K562 (cell line): Measurements from ENCODE around the gene RNASEH2C. TPM values are rescaled to one million over a fixed set of nuclear protein-coding genes. Genes with fewer than 3 reads are reported as not detected.
"Not testable (repeated sequence)": the region's sequence is repeated elsewhere in the genome, so short reads cannot be mapped to it uniquely, and the experiment has no call there.

Source experiments
- ATAC-seq: fragments of 200-7000 bp; cut with Tn5 transposase; 3 replicates; pipeline ENCODE4 v1.9.1; 2020; ENCODE audit warnings: moderate library complexity
- BruUV-seq: library from RNA; stranded (reverse); fragments of 400-500 nt; replicated peaks from 2 replicates; lab custom pipeline; 2021; lab: Mats Ljungman, UMichigan
- CTCF ChIA-PET: fragments of 300-600 bp; formaldehyde crosslinking; extraction: SDS; loops from one replicate; lab custom pipeline; 2021; ENCODE audit warnings: low intra/inter-chr PET ratio; lab: Yijun Ruan, JAX
- POLR2A ChIA-PET: fragments of 300-600, 350-650 bp; sonication (Branson Sonifier 250); formaldehyde crosslinking; extraction: SDS; loops from one replicate; lab custom pipeline; 2021; ENCODE audit warnings: antibody characterized with exemption, inconsistent platforms; lab: Yijun Ruan, JAX
- DNase-seq, 4 experiments: peaks; one replicate each; pipeline versions ENCODE4 v3.0.0 to v3.0.0-alpha.2; 2011 to 2018; ENCODE audit warnings: low spot score in 3 of 4, mixed read lengths in 3 of 4; ENCODE audit errors: extremely low read depth in 1 of 4
- FAIRE-seq: peaks from 2 replicates; lab custom pipeline; 2011; peaks lifted over from hg19 to GRCh38; lab: Jason Lieb, UNC
- H2AFZ ChIP-seq: 2 replicates; pipeline ENCODE4 v1.6.0; 2011; ENCODE audit warnings: low read depth, low read length, control low read depth, inconsistent platforms
- H3K27ac ChIP-seq: fragments of 200-600 bp; 3 replicates; pipeline ENCODE4 v1.8.0; 2011; ENCODE audit warnings: low read depth, mild to moderate bottlenecking, control low read depth, inconsistent platforms, low read length, moderate library complexity, mixed read lengths; ENCODE audit errors: extremely low read depth
- H3K27me3 ChIP-seq, 2 experiments: fragments of 300-600 bp in 1 of 2; 2 replicates in 1 of 2; 3 replicates in 1 of 2; pipeline versions ENCODE4 v1.6.0 to v1.8.0; 2011; ENCODE audit warnings: inconsistent platforms in 2 of 2, low read length in 2 of 2, mild to moderate bottlenecking in 1 of 2, mixed read lengths in 1 of 2, moderate library complexity in 1 of 2; ENCODE audit not compliant: control insufficient read depth in 2 of 2, insufficient read depth in 2 of 2
- H3K36me3 ChIP-seq: fragments of 300-600 bp; 3 replicates; pipeline ENCODE4 v1.8.0; 2011; ENCODE audit warnings: mild to moderate bottlenecking, low read length, inconsistent platforms; ENCODE audit not compliant: control insufficient read depth, insufficient read depth
- H3K4me1 ChIP-seq, 2 experiments: fragments of 200-600 bp in 1 of 2; replicated peaks in 1 of 2; 2 replicates in 1 of 2; 3 replicates in 1 of 2; pipeline versions ENCODE4 v1.5.1 to v1.8.0; 2011; ENCODE audit warnings: inconsistent platforms in 2 of 2, low read length in 2 of 2, mild to moderate bottlenecking in 1 of 2, mixed read lengths in 1 of 2, moderate library complexity in 1 of 2; ENCODE audit not compliant: control insufficient read depth in 2 of 2, insufficient read depth in 2 of 2
- H3K4me2 ChIP-seq: 2 replicates; pipeline ENCODE4 v1.6.1; 2011; ENCODE audit warnings: low read length, control low read depth, inconsistent platforms, mixed read lengths; ENCODE audit not compliant: insufficient read depth
- H3K4me3 ChIP-seq: fragments of 200-600 bp; sonication (generic), shearing (Covaris generic); 2 replicates; pipeline ENCODE4 v1.5.1; 2016; ENCODE audit warnings: control low read depth, inconsistent platforms
- H3K79me2 ChIP-seq: fragments of 200-600 bp; 3 replicates; pipeline ENCODE4 v1.8.0; 2011; ENCODE audit warnings: low read length, inconsistent platforms; ENCODE audit not compliant: control insufficient read depth, insufficient read depth
- H3K9ac ChIP-seq, 2 experiments: 2 replicates each; pipeline versions ENCODE4 v1.6.0 to v1.6.1; 2011; ENCODE audit warnings: low read depth in 2 of 2, low read length in 2 of 2, control low read depth in 1 of 2, inconsistent platforms in 1 of 2, mild to moderate bottlenecking in 1 of 2, mixed read lengths in 1 of 2; ENCODE audit not compliant: insufficient read depth in 1 of 2
- H3K9me1 ChIP-seq: one replicate; pipeline ENCODE4 v1.6.0; 2011; ENCODE audit warnings: inconsistent platforms, mild to moderate bottlenecking, low read length, moderate library complexity; ENCODE audit not compliant: control insufficient read depth, insufficient read depth
- H3K9me3 ChIP-seq: replicated peaks from 2 replicates; pipeline ENCODE4 v1.5.1; 2011; ENCODE audit warnings: low read depth, low read length, inconsistent platforms; ENCODE audit not compliant: control insufficient read depth, insufficient read depth
- H4K20me1 ChIP-seq: replicated peaks from 2 replicates; pipeline ENCODE4 v1.6.1; 2011; ENCODE audit warnings: low read length, inconsistent platforms, mixed read lengths; ENCODE audit not compliant: control insufficient read depth, insufficient read depth
- ARID1B ChIP-seq: fragments of 450-650 bp; IDR thresholded peaks from 2 replicates; pipeline ENCODE4 v1.6.1; 2016; ENCODE audit warnings: antibody characterized with exemption, mild to moderate bottlenecking, inconsistent platforms
- CBFA2T2 ChIP-seq: fragments of 450-650 bp; conservative IDR thresholded peaks from 2 replicates; pipeline ENCODE4 v1.6.1; 2017; ENCODE audit warnings: mild to moderate bottlenecking
- CBFA2T3 ChIP-seq: fragments of 450-650 bp; IDR thresholded peaks from 2 replicates; pipeline ENCODE4 v1.6.1; 2017
- KDM1A ChIP-seq, 2 experiments: fragments of 450-650 bp; IDR thresholded peaks; 2 replicates each; pipeline ENCODE4 v1.6.1; 2016; ENCODE audit warnings: mild to moderate bottlenecking in 2 of 2
- NCOR1 ChIP-seq: fragments of 450-650 bp; IDR thresholded peaks from 2 replicates; pipeline ENCODE4 v1.6.1; 2016; ENCODE audit warnings: mild to moderate bottlenecking, moderate library complexity
- NFIC ChIP-seq: fragments of 450-650 bp; IDR thresholded peaks from 2 replicates; pipeline ENCODE4 v1.6.1; 2017; ENCODE audit warnings: mild to moderate bottlenecking, inconsistent platforms
- SOX6 ChIP-seq: fragments of 450-650 bp; IDR thresholded peaks from 2 replicates; pipeline ENCODE4 v1.6.1; 2014; ENCODE audit warnings: mild to moderate bottlenecking
- TAL1 ChIP-seq: fragments of 450-650 bp; IDR thresholded peaks from 2 replicates; pipeline ENCODE4 v1.6.1; 2016; ENCODE audit warnings: mild to moderate bottlenecking
- TRIM24 ChIP-seq, 2 experiments: fragments of 450-650 bp; IDR thresholded peaks; 2 replicates each; pipeline ENCODE4 v1.6.1; 2016
- WGBS: fragments of 100-300 bp; shearing (Covaris generic); methylation state at CpG from one replicate; pipeline ENCODE4 v1.1.6; 2016; ENCODE audit warnings: low coverage, mixed read lengths; ENCODE audit not compliant: insufficient coverage; ENCODE audit errors: missing lambda C conversion rate; 5-methylcytosine and 5-hydroxymethylcytosine counted together
- in situ Hi-C: fragments of 300-500 bp; cut with MboI; formaldehyde crosslinking; loops from 4 replicates; pipeline ENCODE4 v1.15.0; 2018; ENCODE audit warnings: inconsistent platforms, mixed read lengths
- intact Hi-C: fragments of 100-400 bp; cut with micrococcal nuclease; formaldehyde crosslinking; loops from 2 replicates; pipeline ENCODE4 v1.14.2; 2022
- polyA plus RNA-seq, 8 experiments: library from polyadenylated mRNA; depleted of rRNA in 4 of 8; stranded (reverse) in 5 of 8; unstranded in 3 of 8; fragments of >200 nt; fragmentation: Nextera tagmentation in 2 of 8; fragmentation: Illumina TruSeq in 1 of 8; extraction: Ambion mirVana in 2 of 8; extraction: Trizol in 1 of 8; gene quantifications; 2 replicates each; pipeline versions ENCODE4 v1.2.1 to v1.2.3, GENCODE V29; 2011 to 2014; ENCODE audit warnings: inconsistent platforms in 1 of 8, missing spikeins in 1 of 8
- total RNA-seq, 7 experiments: library from RNA; depleted of rRNA in 6 of 7; stranded (reverse); fragments of >200 nt in 6 of 7; fragmentation: Illumina TruSeq in 2 of 7; extraction: Trizol in 2 of 7; gene quantifications; 2 replicates each; pipeline versions ENCODE4 v1.2.1 to v1.2.3, GENCODE V29; 2011 to 2021; ENCODE audit warnings: low replicate concordance in 1 of 7

The RNASEH2C gene
- total and polyA plus RNA-seq, 9 of the 15 experiments (the other 6 are each of a cell fraction or from before 2014, with no cell fraction given) = 5.4 to 78.2 (median 15.6) TPM

- H3K4me2 ChIP-seq, H3K9me3 ChIP-seq, FAIRE-seq, H3K27me3 ChIP-seq, DNase-seq, BruUV-seq, H3K9ac ChIP-seq, H3K79me2 ChIP-seq, H3K27ac ChIP-seq, CTCF ChIA-PET, H3K4me1 ChIP-seq, H3K36me3 ChIP-seq, H2AFZ ChIP-seq, H3K4me3 ChIP-seq, POLR2A ChIA-PET, H4K20me1 ChIP-seq, H3K9me1 ChIP-seq, in situ Hi-C loops, ATAC-seq, intact Hi-C loops: not testable (repeated sequence)
- 0% methylated on average over 1 of the region's 5 CpGs for WGBS
- TF ChIP-seq ARID1B (peak; percentile 52; the same call in 1 of the 2 replicates), TRIM24 (IDR thresholded peaks at IDR 0.05) (0 out of 4 replicates have a peak, but pooled peaks of 1 of the 2 experiments have one; percentile 45), KDM1A (IDR thresholded peaks at IDR 0.05) (peak; percentile 33 to 42; a peak in 1 of 4 replicates), SOX6 (peak; percentile 13; the same call in 1 of the 2 replicates), CBFA2T2 (peak; percentile 79), TAL1 (peak; percentile 59; the same call in 1 of the 2 replicates), NCOR1 (peak; percentile 50; the same call in 1 of the 2 replicates), CBFA2T3 (peak; percentile 85), NFIC (0 out of 2 replicates have a peak, but pooled peaks have one; percentile 18)
Observed at GRCh38 chr11:65762169-65762568, 41.6 kb upstream of the RNASEH2C start.
